Subcutaneous adipose tissue (tissue), 4 donors: ENCODE results near the gene DUS1L. TPM values are rescaled to one million over a fixed set of nuclear protein-coding genes. Genes with fewer than 3 reads are reported as not detected.

Source experiments
- CTCF ChIP-seq: fragments of 450-650 bp; IDR thresholded peaks from one replicate; pipeline ENCODE4 v1.5.1; 2016; ENCODE audit warnings: low read depth, mild to moderate bottlenecking, control low read depth, antibody characterized with exemption, moderate library complexity
- total RNA-seq, 4 donors: library from RNA; depleted of rRNA; stranded (reverse); fragments of >200 nt; gene quantifications; one replicate each; pipeline ENCODE4 v1.1.0, GENCODE V29; 2016

Gene DUS1L
- total RNA-seq, 4 donors from 2014 or later = 45.0 to 147 (median 52.3) TPM

GRCh38 chr17:82036634-82037091 lies 28.9 kb downstream of the DUS1L start:
- TF ChIP-seq CTCF = no peak

- no peak for TF ChIP-seq CTCF
Measured at GRCh38 chr17:82035956-82036633, 29.5 kb downstream of the DUS1L start.

GRCh38 chr17:82035488-82035887 lies 30.1 kb downstream of the DUS1L start:
- TF ChIP-seq CTCF = no peak

GRCh38 chr17:82034371-82035011 lies 31.1 kb downstream of the DUS1L start:
- TF ChIP-seq CTCF = no peak

GRCh38 chr17:82033359-82034085 lies 32.1 kb downstream of the DUS1L start:
- no peak for TF ChIP-seq CTCF

- TF ChIP-seq CTCF = no peak
Measured at GRCh38 chr17:82031885-82032627, 33.5 kb downstream of the DUS1L start.
